HCT116 (cell line): ENCODE results near the gene CDC42BPA. TPM values are rescaled to one million over a fixed set of nuclear protein-coding genes. Genes with fewer than 3 reads are reported as not detected.

ENCODE experiments used
- ATAC-seq: fragments of 200-7000 bp; cut with Tn5 transposase; 2 replicates; pipeline ENCODE4 v1.9.1; 2020; ENCODE audit warnings: mild to moderate bottlenecking, moderate library complexity
- BruUV-seq: library from RNA; stranded (reverse); fragments of 400-500 nt; replicated peaks from 2 replicates; lab custom pipeline; 2021; lab: Mats Ljungman, UMichigan
- CTCF ChIA-PET: fragments of 300-600 bp; sonication (Branson Sonifier 250); formaldehyde crosslinking; loops from one replicate; lab custom pipeline; 2021; ENCODE audit warnings: antibody characterized with exemption; lab: Charles Lee
- POLR2A ChIA-PET: fragments of 300-600, 350-600 bp; sonication (Branson Sonifier 250); formaldehyde crosslinking; loops from one replicate; lab custom pipeline; 2021; ENCODE audit warnings: antibody characterized with exemption; lab: Charles Lee
- RAD21 ChIA-PET, 2 experiments: fragments of 300-600 bp; sonication (Branson Sonifier 250); formaldehyde crosslinking; loops; one replicate each; lab custom pipeline; 2023; ENCODE audit warnings: low total read pairs in 2 of 2; ENCODE audit not compliant: uncharacterized antibody in 2 of 2, unreplicated experiment in 2 of 2, low non-redundant PET in 1 of 2; lab: Charles Lee
- DNase-seq: peaks from one replicate; pipeline ENCODE4 v3.0.0-alpha.2; 2010; ENCODE audit warnings: low read depth, low spot score
- H2AFZ ChIP-seq: fragments of 200-600 bp; shearing (Covaris generic), sonication (generic); 2 replicates; pipeline ENCODE4 v1.6.1; 2017; ENCODE audit warnings: low read depth, mixed run types, mixed read lengths, antibody characterized with exemption, low read length; ENCODE audit not compliant: poor library complexity, severe bottlenecking
- H3K27ac ChIP-seq: 2 replicates; pipeline ENCODE4 v1.5.1; 2012; ENCODE audit warnings: low read depth, low read length
- H3K27me3 ChIP-seq: fragments of 200-600 bp; sonication (generic); 2 replicates; pipeline ENCODE4 v1.6.1; 2016; ENCODE audit warnings: mixed run types, low read length, mixed read lengths; ENCODE audit not compliant: insufficient read depth
- H3K36me3 ChIP-seq, 2 experiments: fragments of 200-500 bp in 1 of 2; fragments of 200-600 bp in 1 of 2; sonication (Bioruptor generic) in 1 of 2; sonication (generic) in 1 of 2; 2 replicates each; pipeline versions ENCODE4 v1.5.1 to v1.6.1; 2014 to 2016; ENCODE audit warnings: low read length in 2 of 2, inconsistent platforms in 1 of 2, mixed read lengths in 1 of 2, mixed run types in 1 of 2; ENCODE audit not compliant: insufficient read depth in 2 of 2, control insufficient read depth in 1 of 2
- H3K4me1 ChIP-seq, 2 experiments: fragments of 200-600 bp in 1 of 2; sonication (generic) in 1 of 2; 2 replicates each; pipeline versions ENCODE4 v1.5.1 to v1.6.1; 2012 to 2017; ENCODE audit warnings: low read length in 2 of 2, inconsistent platforms in 1 of 2, mild to moderate bottlenecking in 1 of 2, mixed read lengths in 1 of 2, mixed run types in 1 of 2, moderate library complexity in 1 of 2; ENCODE audit not compliant: insufficient read depth in 2 of 2, control insufficient read depth in 1 of 2
- H3K4me2 ChIP-seq: fragments of 200-600 bp; sonication (generic); 2 replicates; pipeline ENCODE4 v1.6.1; 2017; ENCODE audit warnings: mixed run types, low read length, mixed read lengths
- H3K4me3 ChIP-seq, 2 experiments: fragments of 200-600 bp in 1 of 2; sonication (generic) in 1 of 2; replicated peaks in 1 of 2; 2 replicates each; pipeline ENCODE4 v1.5.1; 2011 to 2016; ENCODE audit warnings: low read length in 2 of 2, control low read depth in 1 of 2, low read depth in 1 of 2, mild to moderate bottlenecking in 1 of 2, mixed read lengths in 1 of 2, mixed run types in 1 of 2
- H3K79me2 ChIP-seq: fragments of 200-600 bp; sonication (generic); 2 replicates; pipeline ENCODE4 v1.6.1; 2017; ENCODE audit warnings: mild to moderate bottlenecking, mixed run types, low read length, moderate library complexity, mixed read lengths; ENCODE audit not compliant: insufficient read depth
- H3K9ac ChIP-seq: fragments of 200-600 bp; sonication (generic); 2 replicates; pipeline ENCODE4 v1.6.1; 2016; ENCODE audit warnings: low read length, mixed read lengths
- H3K9me2 ChIP-seq: fragments of 200-600 bp; sonication (generic), shearing (Covaris generic); 2 replicates; pipeline ENCODE4 v1.6.1; 2017; ENCODE audit warnings: mixed run types, mild to moderate bottlenecking, moderate library complexity; ENCODE audit not compliant: insufficient read depth
- H3K9me3 ChIP-seq, 2 experiments: fragments of 200-500 bp in 1 of 2; fragments of 200-600 bp in 1 of 2; sonication (Bioruptor generic) in 1 of 2; sonication (generic) in 1 of 2; 2 replicates each; pipeline ENCODE4 v1.6.1; 2014 to 2017; ENCODE audit warnings: low read length in 2 of 2, mixed read lengths in 2 of 2, inconsistent platforms in 1 of 2, low read depth in 1 of 2, mild to moderate bottlenecking in 1 of 2, mixed run types in 1 of 2, moderate library complexity in 1 of 2; ENCODE audit not compliant: control insufficient read depth in 1 of 2, insufficient read depth in 1 of 2
- H4K20me1 ChIP-seq: fragments of 200-600 bp; sonication (generic), shearing (Covaris generic); 2 replicates; pipeline ENCODE4 v1.6.1; 2017; ENCODE audit warnings: mixed run types, mild to moderate bottlenecking, moderate library complexity; ENCODE audit not compliant: insufficient read depth
- POLR2AphosphoS5 ChIP-seq: IDR thresholded peaks from 2 replicates; pipeline ENCODE4 v1.6.1; 2011; ENCODE audit warnings: mild to moderate bottlenecking, low read depth, low read length, moderate library complexity
- RAD21 ChIP-seq: IDR thresholded peaks from 2 replicates; pipeline ENCODE4 v1.6.1; 2012; ENCODE audit warnings: low read depth, mild to moderate bottlenecking
- ZFX ChIP-seq: fragments of 450-650 bp; IDR thresholded peaks from 2 replicates; pipeline ENCODE4 v1.6.1; 2017
- intact Hi-C: fragments of 100-400 bp; cut with micrococcal nuclease; formaldehyde crosslinking; loops from 2 replicates; pipeline ENCODE4 v1.10.0; 2022
- total RNA-seq: library from RNA; stranded (reverse); gene quantifications from one replicate; pipeline ENCODE4 v1.2.1, GENCODE V29; 2021; ENCODE audit not compliant: unreplicated experiment
- TF ChIP-seq, protein P1 (sequence below), 3 experiments: fragments of 200-600 bp in 1 of 3; sonication (generic) in 1 of 3; IDR thresholded peaks in 2 of 3; conservative IDR thresholded peaks in 1 of 3; 2 replicates each; pipeline ENCODE4 v1.5.1; 2012 to 2017; ENCODE audit warnings: low read depth in 2 of 3, low read length in 2 of 3, antibody characterized with exemption in 1 of 3, borderline replicate concordance in 1 of 3, control low read depth in 1 of 3, mild to moderate bottlenecking in 1 of 3, mixed read lengths in 1 of 3, mixed run types in 1 of 3, moderate library complexity in 1 of 3; ENCODE audit not compliant: insufficient read depth in 1 of 3

CDC42BPA gene
- total RNA-seq, 1 experiment from 2014 or later, result 44.0 TPM

DNA sequence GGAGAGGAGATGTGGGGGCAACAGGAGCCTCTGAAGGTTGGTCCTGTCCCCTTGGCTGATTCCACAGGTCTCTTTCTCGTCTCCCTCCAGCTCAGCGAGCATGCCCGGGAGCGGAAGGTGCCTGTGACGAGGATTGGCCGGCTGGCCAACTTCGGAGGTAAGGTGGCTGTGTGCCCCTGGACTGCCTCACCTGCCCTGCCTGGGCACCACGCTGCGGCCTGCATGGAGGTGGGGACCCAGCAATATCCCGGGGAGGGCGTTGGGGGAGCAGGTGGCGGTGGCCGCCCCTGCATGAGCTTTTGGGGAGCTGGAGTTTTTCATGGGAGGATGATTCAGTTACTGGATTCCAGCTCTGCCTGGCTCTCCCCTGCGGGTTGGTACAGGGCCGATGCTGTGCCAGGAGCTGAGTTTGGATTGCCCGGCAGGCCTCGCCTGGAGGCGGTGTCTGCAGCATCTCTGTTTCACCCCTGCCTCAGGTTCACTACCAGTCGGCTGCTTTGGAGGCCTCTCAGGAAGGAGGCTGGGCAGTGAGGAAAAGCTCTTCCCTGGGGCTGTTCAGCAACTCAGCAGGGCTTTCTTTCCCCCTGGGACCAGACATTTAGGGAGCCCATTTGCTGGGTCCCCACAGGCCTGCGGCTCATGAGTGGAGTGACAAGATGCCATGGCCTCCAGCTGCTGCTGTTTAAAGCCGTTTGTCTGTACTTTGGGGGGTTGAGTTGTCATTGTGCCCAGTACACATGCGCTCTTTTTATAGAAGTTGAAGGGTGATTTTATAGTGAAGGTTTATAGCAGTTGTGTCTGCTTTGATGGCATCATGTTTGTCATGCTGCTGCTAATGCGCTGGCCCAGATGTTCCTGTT is 352.5 kb downstream of the CDC42BPA start (continued):
- no peak for TF ChIP-seq RAD21

DNA sequence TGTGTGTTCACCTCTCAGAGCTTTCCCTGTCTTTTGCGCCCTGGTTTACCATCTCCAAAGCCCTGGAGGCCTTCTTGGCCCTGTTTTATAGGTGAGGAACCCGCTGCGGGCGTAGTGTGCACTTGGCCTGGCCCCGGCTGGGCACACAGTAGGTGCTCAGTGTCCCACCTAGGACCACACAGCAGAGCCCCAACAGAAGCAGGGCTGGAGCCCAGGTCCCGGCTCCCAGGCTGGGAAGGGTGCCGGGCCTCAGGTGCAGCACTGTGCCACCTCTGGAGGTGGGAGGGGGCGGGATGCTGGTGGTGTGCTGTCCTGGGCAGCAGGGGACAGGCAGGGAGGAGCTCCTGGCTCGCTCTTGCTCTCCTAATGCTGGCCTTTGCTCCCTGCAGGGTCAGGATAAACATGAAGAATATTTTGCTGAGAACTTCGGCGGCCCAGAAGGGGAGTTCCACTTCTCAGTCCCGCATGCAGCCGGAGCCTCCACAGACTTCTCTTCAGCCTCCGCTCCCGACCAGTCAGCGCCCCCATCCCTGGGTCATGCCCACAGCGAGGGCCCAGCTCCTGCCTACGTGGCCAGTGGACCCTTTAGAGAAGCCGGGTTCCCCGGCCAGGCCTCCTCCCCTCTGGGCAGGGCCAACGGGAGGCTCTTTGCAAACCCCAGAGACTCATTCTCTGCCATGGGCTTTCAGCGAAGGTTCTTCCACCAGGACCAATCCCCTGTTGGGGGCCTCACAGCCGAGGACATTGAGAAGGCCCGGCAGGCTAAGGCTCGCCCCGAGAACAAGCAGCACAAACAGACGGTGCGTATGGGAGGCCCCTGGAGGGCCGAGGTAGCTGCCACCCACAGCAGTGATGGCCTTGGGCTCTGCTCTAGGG is 353.4 kb downstream of the CDC42BPA start:
- Histone ChIP-seq H3K79me2 (0 out of 2 replicates have a peak, but pooled peaks cover 1% of the 10 kb centered on the region), H3K4me3 (no peak overlapping the region), H2AFZ (no peak overlapping the region), H3K27me3 (no peaks in the 10 kb centered on the region), H3K4me2 (no peak overlapping the region), H3K36me3 (no peaks in the 10 kb centered on the region), H3K4me1 (no peaks in the 10 kb centered on the region), H3K9me2 (no peaks in the 10 kb centered on the region), H3K27ac (no peak overlapping the region), H4K20me1 (no peaks in the 10 kb centered on the region), H3K9ac (no peak overlapping the region), H3K9me3 (peaks cover 0 to 5% of the 10 kb centered on the region in 2 experiments; a peak in 1 of 4 replicates)
- ChIA-PET CTCF (no interaction called here), POLR2A (no interaction called here), RAD21 (no interaction called here)
- BruUV-seq, result no TSS peak
- TF ChIP-seq RAD21 (no peak), POLR2AphosphoS5 (no peak), ZFX (no peak)
- TF ChIP-seq, protein P1, sequence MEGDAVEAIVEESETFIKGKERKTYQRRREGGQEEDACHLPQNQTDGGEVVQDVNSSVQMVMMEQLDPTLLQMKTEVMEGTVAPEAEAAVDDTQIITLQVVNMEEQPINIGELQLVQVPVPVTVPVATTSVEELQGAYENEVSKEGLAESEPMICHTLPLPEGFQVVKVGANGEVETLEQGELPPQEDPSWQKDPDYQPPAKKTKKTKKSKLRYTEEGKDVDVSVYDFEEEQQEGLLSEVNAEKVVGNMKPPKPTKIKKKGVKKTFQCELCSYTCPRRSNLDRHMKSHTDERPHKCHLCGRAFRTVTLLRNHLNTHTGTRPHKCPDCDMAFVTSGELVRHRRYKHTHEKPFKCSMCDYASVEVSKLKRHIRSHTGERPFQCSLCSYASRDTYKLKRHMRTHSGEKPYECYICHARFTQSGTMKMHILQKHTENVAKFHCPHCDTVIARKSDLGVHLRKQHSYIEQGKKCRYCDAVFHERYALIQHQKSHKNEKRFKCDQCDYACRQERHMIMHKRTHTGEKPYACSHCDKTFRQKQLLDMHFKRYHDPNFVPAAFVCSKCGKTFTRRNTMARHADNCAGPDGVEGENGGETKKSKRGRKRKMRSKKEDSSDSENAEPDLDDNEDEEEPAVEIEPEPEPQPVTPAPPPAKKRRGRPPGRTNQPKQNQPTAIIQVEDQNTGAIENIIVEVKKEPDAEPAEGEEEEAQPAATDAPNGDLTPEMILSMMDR (IDR thresholded peaks at IDR 0.05 in 2 of 3, conservative IDR thresholded peaks at IDR 0.05 in 1 of 3; ENCODE audit: borderline replicate concordance in 1 of 3, insufficient read depth in 1 of 3, low read depth in 2 of 3, low read length in 2 of 3), result no peak
- no peak for ATAC-seq
- intact Hi-C loops, result no loop called here
- DNase-seq, result no peak
